Transverse colon (tissue), 3 donors: ENCODE results near the gene GPR45.

Experiments used
- EP300 ChIP-seq: sonication (generic); formaldehyde crosslinking; IDR thresholded peaks from one replicate; pipeline ENCODE4 v1.6.1; 2017; ENCODE audit warnings: antibody characterized with exemption, low read depth
- TF ChIP-seq, protein P1 (sequence below), 5 experiments: fragments of 200-600 bp in 3 of 5; fragments of 450-650 bp in 2 of 5; sonication (generic) in 3 of 5; IDR thresholded peaks; 1 replicate in 2 of 5; 2 replicates in 3 of 5; pipeline ENCODE4 v1.5.1; 2016 to 2017; ENCODE audit warnings: antibody characterized with exemption in 5 of 5, inconsistent platforms in 3 of 5, mild to moderate bottlenecking in 2 of 5, moderate library complexity in 1 of 5

DNA sequence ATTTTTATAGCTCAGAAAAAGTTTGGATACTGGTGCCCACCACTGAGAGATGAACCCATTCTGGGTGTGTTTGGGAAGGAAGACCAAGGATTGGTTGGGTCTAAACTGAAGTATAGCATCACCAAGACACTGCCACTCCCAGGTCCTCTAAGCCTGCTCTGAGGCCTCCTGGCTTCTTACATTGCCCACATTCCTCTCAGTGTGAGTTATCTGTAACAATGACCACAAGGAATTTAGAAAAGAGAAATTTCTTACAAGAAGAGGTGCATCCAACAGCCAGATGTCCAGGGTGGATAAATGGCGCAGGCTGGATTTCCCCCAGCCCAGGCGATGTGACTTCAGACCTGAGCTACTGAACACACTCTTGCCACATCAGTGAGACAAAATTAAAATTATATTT lies 1.6 kb upstream of the GPR45 start:
- TF ChIP-seq, protein P1, sequence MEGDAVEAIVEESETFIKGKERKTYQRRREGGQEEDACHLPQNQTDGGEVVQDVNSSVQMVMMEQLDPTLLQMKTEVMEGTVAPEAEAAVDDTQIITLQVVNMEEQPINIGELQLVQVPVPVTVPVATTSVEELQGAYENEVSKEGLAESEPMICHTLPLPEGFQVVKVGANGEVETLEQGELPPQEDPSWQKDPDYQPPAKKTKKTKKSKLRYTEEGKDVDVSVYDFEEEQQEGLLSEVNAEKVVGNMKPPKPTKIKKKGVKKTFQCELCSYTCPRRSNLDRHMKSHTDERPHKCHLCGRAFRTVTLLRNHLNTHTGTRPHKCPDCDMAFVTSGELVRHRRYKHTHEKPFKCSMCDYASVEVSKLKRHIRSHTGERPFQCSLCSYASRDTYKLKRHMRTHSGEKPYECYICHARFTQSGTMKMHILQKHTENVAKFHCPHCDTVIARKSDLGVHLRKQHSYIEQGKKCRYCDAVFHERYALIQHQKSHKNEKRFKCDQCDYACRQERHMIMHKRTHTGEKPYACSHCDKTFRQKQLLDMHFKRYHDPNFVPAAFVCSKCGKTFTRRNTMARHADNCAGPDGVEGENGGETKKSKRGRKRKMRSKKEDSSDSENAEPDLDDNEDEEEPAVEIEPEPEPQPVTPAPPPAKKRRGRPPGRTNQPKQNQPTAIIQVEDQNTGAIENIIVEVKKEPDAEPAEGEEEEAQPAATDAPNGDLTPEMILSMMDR (IDR thresholded peaks at IDR 0.05): no peak
- TF ChIP-seq EP300: no peak
